IPS-NIHi7 (cell line): ENCODE data around the gene HSP90B1.

Experiments
- DNase-seq: peaks from one replicate; pipeline ENCODE4 v3.0.0; 2012; ENCODE audit warnings: mixed read lengths; ENCODE audit errors: extremely low spot score

Gene HSP90B1

DNA sequence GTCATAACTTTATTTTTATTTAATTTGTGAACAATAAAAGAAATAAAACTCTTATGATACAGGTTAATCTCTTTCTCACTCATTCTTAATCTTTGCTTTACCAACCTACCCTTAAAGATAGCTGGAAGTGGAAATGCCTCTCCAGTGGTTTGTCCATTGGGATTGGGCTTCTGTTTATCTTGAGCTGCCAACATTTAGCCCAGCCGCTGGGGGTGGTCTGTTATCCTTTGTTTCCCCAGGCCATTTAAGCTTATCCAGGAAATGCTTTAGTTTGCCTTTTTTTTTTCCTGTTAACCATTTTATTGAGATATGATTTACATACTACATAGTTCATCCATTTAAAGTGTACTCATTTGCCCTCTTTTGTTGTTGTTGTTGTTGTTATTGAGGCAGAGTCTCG is 43.7 kb downstream of the HSP90B1 start:
- DNase-seq, result no peak

DNA sequence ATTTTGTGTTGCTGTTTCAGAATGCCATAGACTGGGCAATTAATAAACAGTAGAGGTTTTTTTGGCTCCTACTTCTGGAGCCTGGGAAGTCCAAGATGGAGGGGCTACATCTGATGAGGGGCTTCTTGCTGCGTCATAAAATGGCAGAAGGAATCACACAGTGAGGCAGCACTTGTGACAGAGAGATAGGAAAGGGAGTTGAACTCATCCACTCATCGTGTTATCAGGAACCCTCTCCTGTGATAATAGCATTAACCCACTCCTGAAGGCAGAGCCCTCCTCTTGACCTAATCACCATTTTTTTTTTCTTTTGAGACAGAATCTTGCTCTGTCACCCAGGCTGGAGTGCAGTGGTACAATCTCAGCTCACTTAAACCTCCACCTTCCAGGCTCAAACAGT is 45.2 kb downstream of the HSP90B1 start:
- no peak for DNase-seq

DNA sequence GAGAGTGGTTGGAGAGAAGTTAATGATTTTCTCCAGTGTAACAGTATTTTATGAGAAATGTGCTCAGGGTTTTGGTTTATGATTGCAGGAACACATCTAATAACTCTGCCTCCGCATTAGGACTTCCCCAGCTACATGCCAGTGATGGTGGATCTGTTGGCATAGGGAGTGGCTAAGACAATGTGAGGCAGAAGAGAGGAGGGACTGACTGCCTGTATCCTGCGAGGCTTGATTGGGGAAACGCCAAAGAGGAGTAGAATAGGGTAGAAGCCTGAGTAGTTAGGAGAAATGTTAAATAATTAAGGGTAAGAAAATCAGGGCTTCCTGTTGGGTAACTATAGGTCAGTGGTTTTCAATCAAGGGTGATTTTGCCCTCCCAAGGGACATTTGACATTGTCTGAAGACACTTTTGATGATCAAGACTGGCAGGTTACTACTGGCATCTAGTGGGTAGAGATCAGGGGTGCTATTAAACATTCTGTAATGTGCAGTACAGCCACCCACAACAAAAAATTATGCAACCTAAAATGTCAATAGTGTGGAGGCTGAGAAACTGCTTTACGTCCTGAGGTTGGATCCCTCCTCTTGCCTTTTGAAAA is 48.3 kb downstream of the HSP90B1 start:
- DNase-seq, result no peak

DNA sequence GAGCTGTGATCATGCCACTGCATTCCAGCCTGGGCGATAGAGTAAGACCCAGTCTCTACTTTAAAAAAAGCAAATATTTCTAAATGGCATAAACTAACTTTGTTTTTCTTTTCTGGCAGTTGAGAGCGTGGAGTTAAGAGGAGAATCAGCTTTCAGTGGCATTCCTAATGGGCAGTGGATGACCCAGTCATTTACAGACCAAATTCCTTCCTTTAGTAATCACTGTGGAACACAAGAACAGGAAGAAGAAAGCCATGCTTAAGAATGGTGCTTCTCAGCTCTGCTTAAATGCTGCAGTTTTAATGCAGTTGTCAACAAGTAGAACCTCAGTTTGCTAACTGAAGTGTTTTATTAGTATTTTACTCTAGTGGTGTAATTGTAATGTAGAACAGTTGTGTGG is 56.6 kb downstream of the HSP90B1 start:
- no peak for DNase-seq

DNA sequence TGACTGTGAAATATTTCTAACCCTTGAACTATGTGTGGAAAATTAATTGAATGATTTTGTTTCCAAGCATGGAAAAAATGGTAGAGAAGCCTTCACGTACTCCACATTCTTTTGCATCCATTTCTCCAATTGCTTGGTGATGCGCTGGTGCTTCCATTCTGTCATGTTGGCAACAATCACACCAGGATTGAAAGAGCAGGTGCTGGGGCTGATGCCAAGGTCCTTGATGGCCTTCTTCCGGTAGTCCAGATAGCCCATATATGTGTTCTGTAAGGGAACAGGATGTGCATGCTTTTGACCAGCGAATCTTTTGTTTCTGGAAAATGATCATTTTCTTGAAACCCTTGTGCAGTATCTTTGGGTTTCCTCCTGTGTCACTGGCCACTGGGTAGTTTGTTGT is 64.0 kb downstream of the HSP90B1 start:
- DNase-seq, result no peak

DNA sequence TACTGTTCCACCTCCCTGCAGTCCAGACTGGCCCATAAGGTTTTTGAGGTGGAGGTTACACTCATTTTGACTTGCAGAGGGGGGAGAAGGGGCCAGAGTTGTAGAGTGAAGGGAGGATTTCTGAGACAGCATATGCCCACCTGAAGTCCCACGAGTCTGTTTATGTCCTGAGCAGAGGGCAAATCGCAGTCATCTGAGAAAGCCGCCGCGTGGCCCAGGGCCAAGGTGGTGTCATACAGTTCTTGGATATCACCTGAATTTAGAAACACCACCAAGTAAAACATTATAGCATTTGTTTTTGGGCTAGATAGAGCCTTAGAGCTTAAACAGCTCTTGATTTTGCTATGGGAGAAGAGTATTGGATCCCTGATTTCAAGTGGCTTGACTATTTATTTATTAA is 66.4 kb downstream of the HSP90B1 start:
- DNase-seq, result no peak

DNA sequence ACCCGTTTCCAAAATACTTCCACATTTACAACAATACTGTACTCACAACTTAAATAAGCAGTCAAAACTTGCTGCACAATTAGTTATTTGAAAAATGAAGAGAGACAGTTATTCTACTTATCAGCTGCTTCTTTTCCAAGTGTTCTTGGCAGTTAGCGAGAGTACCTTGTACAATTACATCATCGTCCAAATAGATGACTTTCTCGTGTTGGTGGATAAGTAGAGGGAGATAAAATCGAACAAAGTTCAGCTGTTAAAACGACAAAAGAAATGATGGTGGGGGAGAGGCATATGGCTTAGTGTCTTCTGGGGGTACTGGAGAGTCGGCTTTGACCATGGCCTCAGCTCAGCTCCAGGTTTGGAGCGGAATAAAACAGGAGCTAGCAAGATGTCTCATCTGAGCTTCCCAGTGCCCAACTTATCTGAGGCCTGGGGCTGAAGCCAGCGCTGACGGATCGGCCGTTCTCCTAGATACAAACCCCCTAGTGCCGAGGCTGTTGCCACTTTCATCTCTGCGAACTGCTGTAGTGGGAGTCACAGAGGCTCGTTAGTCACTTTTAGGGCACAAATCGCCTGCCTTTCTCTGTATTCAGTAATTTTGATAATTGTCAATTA is 67.2 kb downstream of the HSP90B1 start:
- no peak for DNase-seq
